GM19238 (cell line): ENCODE data around the gene APIP.

Experiments
- DNase-seq: peaks from one replicate; pipeline ENCODE4 v3.0.0; 2011; ENCODE audit warnings: low spot score; ENCODE audit not compliant: insufficient read length

The APIP gene, protein sequence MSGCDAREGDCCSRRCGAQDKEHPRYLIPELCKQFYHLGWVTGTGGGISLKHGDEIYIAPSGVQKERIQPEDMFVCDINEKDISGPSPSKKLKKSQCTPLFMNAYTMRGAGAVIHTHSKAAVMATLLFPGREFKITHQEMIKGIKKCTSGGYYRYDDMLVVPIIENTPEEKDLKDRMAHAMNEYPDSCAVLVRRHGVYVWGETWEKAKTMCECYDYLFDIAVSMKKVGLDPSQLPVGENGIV

DNA sequence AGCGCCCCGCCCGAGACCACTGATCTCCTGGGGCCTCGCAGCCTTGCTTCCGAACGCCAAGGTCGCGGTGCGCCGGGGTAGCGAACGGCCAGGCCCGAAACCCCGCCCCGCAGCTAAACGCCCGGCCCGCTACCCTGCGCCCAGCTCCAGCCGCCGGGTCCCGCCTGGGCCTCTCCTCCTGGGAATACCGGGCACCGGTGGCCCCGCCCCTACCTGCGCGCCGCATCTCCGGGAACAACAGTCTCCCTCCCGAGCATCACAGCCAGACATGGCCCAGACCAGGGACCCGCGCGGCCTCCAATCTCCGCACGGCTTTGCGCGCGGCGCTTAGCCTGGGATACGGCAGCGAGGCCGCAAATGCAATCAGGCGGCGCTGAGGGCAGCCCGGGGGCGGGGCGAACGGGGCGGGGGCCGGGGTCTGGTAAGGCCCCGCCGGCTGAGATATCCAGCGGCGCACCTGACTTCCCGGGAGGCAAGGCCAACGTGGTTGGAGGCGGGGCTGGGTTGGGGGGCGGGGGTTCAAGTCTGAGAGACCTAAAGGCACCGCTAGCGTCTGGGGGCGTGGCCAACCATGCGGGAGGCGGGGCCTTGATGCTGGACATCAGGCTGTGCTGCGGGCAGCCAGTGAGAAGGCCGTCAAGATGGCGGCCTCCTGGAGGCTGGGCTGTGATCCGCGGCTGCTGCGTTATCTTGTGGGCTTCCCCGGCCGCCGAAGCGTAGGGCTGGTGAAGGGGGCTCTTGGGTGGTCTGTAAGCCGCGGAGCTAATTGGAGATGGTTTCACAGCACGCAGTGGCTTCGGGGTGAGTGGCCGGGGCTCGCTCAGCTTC, at the start of gene APIP, which contains the start of gene PDHX:
APIP (minus strand) TSS at position 365 of the 828 bp plus-strand sequence; CDS start at position 270, 95 bp downstream.
PDHX (plus strand) TSS at position 604 of the 828 bp plus-strand sequence; CDS start at position 642, 38 bp downstream.
- DNase-seq, result peak; percentile 94

DNA sequence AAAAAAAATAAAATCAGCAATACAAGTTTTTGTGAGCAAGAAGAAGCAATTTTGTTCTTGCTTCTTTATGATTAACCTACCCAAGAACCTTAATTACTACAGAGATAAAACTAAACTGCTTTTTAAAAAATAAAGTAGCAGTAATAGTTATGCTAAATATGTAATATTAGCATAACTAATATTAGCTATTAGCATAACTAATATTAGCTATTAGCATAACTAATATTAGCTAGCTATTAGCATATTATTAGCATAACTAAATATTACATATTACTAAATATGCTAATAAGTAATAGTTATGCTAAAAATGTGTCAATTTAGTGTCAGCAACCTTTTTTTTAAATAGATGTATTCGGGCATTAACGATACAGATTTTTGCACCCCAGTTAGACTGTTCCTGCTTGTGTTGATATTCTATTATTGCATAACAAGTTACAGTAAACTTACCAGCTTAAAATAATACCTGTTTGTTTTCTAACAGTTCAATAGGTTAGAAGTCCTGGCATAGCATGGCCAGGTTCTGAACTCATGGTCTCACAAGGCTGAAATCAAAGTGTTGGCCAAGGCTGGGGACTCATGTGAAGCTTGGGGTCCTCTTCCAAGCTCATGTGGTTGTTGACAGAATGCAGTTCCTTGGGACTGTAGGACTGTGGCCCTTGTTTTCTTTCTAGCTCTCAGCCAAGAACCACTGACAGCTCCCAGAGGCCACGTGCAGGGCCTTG, 48.6 kb upstream of the APIP start:
- DNase-seq, result no peak

DNA sequence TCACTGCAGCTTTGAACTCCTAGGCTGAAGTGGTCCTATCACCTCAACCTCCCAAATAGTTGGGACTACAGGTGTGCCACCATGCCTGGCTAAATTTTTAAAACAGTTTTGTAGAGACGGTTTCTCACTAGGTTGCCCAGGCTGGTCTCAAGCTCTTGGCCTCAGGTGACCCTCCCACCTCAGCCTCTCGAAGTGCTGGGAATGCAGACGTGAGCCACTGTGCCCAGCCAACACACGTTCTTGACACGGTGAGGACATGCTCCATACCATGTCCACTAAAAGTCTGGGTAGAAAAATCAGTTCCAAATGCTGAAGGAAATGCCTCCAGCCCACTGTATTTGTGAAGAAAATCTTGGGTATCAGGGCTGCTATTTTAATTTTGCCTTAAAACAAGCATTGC, 47.2 kb upstream of the APIP start:
- DNase-seq, result no peak

DNA sequence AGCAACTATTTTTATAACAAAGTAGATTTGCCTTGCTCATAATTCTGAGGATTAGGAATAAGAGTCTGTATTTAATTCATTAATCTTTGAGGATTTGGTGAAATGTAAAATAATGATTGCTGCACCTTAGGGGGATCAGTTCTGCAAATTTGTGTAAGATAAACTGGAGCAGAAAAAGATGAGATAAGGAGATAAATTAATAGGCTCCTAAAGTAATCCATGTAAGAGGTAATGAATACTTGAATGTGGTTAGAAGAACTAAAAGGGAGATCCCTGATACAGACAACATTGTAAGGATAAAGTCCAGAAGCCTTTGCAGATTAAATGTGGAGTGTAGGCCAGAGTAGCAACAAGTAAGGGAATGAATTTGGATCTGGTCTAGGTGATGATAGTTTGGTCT, 45.9 kb upstream of the APIP start:
- DNase-seq, result no peak

DNA sequence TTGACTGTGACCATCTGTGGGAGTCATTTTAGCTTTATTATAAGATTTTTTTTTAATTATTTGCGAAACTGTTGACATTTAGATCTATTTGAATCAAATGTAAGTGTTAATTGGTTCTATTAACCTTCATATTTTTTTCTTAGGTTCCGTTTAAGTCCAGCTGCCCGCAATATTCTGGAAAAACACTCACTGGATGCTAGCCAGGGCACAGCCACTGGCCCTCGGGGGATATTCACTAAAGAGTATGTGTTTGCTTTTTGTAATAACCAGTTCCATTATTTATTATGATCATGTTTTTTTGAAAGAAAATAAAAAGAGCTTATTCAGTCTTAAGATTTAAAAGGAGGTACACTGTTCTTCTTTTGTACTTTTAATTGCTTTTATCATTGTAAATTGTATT, 44.1 kb upstream of the APIP start:
- DNase-seq, result no peak

DNA sequence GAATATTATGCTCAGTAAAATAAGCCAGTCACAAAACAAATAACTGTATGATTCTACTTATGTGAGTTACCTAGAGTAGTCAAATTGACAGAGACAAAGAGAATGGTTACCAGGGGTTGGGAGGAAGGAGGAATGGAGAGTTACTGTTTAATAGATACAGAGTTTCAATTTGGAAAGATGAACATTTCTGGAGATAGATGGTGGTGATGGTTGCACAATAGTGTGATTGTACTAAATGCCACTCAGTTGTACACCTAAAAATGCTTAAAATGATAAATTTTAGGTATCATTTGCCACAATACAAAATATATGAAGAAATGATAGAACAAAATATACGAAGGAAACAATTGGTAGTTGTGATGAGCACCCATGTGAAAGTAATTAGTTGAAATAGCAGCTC, 43.6 kb upstream of the APIP start:
- no peak for DNase-seq

DNA sequence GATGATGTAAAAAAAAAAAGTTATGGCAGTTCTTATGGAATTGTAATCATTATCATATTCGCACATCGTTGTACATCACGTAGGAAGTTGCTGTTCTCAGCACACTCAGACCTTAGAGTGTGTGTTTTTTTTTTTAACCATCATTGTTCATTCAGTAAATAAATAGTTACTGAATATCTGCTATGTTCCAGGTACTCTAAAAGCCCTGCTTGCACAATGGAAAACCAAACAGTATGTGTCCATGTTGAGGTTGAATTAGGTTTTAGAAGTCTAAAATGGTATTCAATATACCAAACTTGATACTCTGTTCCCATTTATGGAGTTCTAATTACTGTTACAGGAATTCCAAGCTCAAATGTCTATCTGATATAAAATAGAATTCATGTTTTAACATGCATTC, 41.4 kb upstream of the APIP start:
- DNase-seq, result no peak

DNA sequence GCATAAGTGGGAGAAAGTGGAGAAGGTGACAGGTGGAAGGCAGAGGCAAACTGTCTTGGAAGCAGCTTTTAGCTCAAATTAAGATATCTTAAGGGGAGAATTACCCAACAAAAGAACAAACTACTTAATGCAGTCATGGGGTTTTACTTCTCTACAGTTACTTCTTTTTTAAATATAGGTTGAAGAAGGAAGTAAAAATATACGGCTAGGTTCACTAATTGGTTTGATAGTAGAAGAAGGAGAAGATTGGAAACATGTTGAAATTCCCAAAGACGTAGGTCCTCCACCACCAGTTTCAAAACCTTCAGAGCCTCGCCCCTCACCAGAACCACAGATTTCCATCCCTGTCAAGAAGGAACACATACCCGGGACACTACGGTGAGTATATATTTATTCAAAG, 41.0 kb upstream of the APIP start:
- DNase-seq, result no peak

DNA sequence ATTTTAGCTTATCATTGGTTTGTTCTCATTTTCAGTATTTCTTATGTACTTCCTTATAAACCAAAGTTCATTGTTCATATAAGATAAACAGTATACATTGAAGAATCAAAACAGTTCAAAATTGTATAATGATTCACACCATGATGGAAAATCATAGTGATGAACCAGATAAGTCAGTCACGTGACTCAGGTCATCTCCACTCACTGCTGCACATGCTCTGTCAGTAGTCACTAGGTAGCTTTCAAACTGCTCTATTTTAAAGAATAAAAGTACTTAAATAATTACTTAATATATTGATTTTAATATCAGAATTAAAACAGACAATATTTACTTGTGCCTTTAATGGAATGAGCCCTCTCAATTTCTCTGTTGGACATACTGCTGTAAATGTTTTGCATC, 37.8 kb upstream of the APIP start:
- DNase-seq, result no peak

DNA sequence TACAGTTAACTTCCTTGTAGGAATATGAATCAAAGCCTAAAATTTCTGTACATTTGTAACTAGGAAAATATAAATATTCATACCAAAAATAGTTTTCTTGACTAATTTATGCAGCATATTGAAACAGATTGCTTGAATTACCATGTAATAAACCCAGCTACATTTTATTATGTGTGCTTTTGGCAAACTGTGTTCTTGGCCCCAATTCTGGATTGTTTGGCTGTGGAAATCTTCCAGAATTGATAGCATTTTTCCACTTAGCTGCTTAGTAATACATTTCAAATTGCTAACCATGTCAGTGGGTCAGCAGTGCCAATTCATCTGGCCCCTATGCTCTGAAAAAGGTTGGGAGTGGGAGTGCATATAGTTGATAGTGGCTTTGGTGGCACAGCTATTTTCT, 32.5 kb upstream of the APIP start:
- no peak for DNase-seq

DNA sequence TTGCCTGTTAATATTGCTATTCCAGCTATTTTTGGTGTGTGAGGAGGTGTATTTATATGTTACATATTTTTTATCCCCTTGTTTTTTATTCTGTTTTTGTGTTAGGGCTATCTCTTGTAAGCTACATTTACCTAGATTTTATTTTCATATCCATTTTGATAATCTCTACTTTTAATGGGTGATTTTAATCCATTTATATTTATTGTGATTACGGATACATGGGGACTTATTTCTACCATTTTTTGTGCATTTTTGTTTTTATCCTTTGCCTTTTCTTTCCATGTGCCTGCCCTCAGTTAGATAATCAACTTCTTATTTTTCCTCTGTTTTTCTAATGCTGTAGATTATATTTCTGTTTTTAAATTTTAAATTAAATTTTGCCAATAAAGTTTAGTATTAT, 28.5 kb upstream of the APIP start:
- no peak for DNase-seq

DNA sequence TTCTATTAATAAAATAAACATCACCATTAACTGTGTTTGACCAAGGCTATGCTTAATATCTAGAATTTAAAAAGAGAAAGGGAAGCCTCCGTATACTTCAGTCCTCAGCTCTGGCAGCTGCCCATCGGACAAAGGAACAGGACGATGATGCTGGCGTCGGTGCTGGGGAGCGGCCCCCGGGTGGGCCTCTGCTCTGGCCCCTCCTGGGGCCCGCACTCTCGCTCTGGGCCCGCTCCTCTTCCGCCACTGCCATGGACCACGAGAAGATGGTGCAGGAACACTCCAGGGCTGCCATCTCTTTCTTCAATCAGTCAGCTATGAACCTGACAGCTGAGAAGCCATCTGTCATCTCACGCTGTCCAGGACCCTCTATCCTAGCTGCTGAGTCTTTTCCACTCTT, 25.5 kb upstream of the APIP start:
- DNase-seq, result no peak

DNA sequence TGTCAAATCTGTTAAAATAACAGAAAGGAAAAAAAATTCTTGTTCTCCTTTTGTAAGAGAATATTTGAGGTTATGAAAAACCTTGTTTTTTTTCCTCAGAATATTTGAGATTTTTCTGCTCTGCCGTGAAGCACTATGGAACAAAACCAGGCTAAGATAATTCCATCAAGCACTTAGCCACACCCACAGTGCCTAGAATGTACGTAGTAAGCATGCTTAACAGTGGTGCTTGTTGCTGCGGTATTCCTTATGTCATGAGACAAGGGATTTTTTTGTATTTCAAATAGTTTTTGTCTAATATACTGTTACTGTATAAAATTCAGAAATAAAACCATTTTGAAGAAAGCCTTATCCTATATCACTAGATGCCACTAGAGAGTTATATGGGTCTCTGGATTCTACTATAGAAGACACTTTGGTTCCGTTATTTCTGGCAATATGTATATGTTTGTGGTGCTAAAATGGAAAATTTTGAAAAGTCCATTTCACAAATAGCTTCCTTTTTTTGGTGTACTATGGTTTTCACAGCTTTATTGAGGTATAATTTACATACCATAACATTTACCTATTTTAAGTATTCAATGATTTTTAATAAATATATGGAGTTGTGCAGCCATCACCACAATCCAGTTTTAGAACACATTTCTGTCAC, 24.0 kb upstream of the APIP start:
- DNase-seq, result no peak

DNA sequence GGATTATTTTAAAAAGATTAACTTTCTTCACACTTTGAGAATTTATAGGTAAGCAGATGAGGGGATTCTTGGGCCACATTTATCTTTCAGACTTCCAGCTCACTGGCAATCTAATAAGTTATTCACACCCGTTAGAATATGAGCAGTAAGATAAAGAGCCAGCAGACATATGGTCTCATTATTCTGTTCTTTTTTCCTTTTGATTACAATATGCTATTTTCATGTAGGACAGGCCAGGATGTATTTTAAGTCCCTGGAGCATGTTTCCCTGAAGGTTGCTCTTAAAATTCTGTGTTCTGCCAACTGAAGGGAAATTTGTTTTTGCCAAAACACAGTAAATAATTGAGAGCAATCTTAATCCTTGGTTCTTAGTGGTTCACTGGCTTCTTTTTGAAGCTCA, 22.4 kb upstream of the APIP start:
- no peak for DNase-seq

DNA sequence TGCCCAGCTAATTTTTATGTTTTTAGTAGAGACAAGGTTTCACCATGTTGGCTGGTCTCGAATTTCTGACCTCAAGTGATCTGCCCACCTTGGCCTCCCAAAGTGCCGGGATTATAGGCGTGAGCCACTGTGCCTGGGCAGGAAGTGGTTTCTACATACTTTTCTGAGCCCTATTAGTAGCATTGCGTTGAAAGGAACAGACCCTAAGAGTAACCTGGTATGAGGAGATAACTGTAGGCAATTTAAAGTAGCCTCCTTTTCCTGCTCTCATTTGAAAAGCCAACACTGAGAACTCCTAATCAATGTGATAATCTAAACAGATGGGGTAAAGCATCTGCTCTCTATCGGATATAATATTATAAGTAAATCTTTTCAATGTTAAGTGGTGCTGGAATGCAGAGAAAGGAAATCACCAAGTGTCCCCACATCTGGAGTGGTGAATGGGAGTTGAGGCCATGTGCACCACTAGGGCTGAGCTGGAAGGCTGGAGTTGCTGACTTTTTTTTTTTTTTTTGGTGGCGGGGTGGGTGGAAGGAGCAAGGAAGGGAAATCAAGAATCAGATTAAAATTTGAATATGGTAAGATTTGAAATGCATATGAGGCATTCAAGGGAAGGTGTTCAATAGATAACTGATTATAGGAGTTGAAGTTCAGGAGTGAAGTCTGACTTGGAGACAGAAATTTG, 20.9 kb upstream of the APIP start:
- DNase-seq, result no peak

DNA sequence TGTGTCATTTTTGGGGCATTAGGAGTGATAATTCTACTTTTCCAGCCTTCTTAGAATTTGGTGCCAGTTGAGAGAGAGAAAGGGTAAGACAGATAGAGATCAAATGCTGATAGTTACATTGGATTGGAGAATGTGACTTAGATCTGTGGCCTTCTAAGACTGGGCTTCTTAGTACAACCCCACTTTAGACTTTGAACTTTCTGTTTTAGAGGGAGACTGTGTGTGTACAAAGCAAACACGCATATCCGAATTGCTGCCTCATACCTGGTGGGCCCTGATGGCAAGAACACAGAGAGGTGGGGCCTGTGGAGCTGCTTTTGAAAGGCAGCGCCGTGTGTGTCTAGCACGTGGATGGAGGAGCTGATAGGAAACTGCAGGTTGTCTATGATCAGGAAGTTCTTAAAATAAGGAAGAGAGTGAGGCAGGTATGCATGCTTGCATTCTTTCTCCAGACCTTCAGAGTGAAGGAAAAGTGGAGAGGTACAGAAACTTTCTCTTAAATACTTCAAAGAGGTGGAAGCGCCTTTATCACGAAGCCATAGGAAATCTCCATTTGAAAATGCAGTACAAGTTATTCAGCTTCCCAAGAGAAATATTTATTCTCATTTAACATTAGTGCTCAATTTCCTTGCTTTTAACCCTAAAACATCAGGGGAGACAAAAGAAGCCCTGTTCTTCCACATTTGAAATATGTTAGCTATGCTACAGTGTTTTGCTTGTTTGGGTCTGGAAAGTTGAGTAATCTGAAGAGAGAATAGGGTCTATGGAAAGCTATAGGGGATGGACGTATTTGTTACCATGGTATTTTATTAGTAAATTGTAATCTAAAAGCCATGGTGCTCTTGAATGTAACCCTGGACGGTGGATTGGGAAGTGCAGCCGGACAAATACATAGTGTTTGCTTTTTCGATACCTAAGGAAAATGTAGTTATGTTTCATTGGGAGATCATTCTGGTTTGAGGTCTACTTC, 13.9 kb upstream of the APIP start:
- no peak for DNase-seq

DNA sequence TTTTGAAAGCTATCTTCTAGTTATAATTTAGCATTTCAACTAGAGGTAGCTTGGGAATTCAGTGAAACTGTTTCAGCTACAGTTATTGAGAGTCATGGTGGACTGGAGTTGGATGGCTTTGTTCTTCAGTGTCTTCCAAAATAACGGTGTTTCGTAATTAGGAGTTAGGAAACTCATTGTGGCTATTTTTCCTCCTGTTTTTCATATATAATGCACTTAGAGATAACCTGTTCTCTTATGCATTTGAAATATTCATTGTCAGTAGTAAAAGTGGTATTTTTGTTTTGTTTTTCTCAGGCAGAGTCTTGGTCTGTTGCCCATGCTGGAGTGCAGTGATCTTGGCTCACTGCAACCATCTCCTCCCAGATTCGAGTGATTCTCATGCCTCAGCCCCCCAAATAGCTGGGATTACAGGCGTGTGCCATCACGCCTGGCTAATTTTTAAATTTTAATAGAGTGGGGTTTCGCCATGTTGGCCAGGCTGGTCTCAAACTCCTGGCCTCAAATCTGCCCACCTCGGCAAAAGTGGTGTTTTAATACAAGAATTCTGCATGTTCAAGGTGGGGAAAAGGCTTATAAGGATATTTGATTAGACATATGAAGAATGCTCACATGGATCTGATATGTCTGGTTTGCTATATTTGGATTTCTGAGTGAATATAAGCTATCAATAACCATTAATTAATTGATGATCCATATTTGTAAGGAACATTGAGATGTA, 12.9 kb upstream of the APIP start:
- DNase-seq, result no peak

DNA sequence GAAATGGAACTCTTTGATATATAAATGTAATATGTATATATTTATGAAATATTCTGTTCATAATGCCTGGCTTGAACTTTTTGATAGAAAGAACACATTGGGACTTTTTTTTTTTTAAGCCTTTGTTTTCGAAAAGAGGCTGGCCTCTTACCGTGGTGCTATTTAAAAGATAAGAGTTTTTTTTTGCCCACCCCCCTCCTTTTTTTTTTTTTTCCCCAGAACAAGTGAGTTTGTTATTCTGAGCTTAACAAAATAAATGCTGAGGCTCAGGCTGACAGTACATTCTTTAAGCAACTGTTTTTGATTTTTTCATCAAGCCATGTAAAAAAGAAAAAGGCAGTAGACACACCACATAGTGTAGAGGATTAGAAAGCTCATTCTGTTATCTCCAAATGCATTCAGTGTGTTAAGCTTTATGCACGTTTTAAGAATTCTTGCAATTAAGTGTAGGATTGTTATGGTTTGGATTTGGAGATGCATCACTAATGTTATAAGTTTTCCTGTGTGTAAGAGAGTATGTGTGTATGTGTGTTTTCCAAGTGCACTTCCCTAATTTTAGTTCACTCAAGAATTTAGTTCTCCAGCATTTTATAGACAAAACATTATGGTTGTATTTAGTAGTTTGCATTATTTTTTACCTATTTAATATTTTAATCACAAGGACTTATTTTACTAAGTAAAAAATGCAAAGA, 12.2 kb upstream of the APIP start:
- DNase-seq, result no peak

DNA sequence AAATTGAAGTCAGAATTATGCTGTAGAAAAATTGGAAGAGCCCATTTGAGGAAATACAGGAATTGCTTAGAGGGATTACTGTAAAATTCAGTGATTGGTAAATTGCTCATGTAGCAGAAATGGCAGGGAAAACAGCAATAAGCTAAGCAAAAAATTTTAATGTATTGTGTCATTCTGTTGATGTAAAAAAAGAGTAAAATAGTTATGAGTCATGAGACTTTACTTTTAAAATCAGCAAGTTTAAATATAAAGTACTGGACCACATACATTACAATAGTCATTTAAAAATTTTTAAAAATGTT, 10.6 kb upstream of the APIP start:
- DNase-seq, result no peak
